HEK293 (cell line): ENCODE measurements around the gene STMN1.
A peak's percentile ranks its signal among the peaks of the same experiment; 100 is the strongest.

Experiments
- EGR2 ChIP-seq: fragments of 450-650 bp; formaldehyde crosslinking; IDR thresholded peaks from 2 replicates; pipeline ENCODE4 v1.5.1; 2016; ENCODE audit warnings: low read depth, missing biosample characterization, missing genetic modification characterization
- KLF16 ChIP-seq: fragments of 450-650 bp; formaldehyde crosslinking; IDR thresholded peaks from 2 replicates; pipeline ENCODE4 v1.5.1; 2017; ENCODE audit warnings: missing biosample characterization, missing genetic modification characterization
- OVOL3 ChIP-seq: fragments of 450-650 bp; formaldehyde crosslinking; IDR thresholded peaks from 2 replicates; pipeline ENCODE4 v1.5.1; 2016; ENCODE audit warnings: missing biosample characterization, missing genetic modification characterization
- PATZ1 ChIP-seq: fragments of 450-650 bp; formaldehyde crosslinking; IDR thresholded peaks from 2 replicates; pipeline ENCODE4 v1.5.1; 2016; ENCODE audit warnings: missing biosample characterization, missing genetic modification characterization
- REPIN1 ChIP-seq: fragments of 450-650 bp; formaldehyde crosslinking; IDR thresholded peaks from 2 replicates; pipeline ENCODE4 v1.5.1; 2017; ENCODE audit warnings: missing biosample characterization, missing genetic modification characterization, low read depth
- SCRT2 ChIP-seq: fragments of 450-650 bp; formaldehyde crosslinking; IDR thresholded peaks from 2 replicates; pipeline ENCODE4 v1.5.1; 2016; ENCODE audit warnings: missing biosample characterization, missing genetic modification characterization
- TRIM28 ChIP-seq: IDR thresholded peaks from 2 replicates; pipeline ENCODE4 v1.6.1; 2011; ENCODE audit warnings: low read length, control low read depth, borderline replicate concordance
- ZBTB49 ChIP-seq: fragments of 450-650 bp; formaldehyde crosslinking; IDR thresholded peaks from 2 replicates; pipeline ENCODE4 v1.5.1; 2016; ENCODE audit warnings: missing biosample characterization, missing genetic modification characterization, low read depth
- ZBTB8A ChIP-seq: fragments of 450-650 bp; formaldehyde crosslinking; IDR thresholded peaks from 2 replicates; pipeline ENCODE4 v1.5.1; 2016; ENCODE audit warnings: missing biosample characterization, missing genetic modification characterization
- ZNF114 ChIP-seq: fragments of 450-650 bp; formaldehyde crosslinking; IDR thresholded peaks from 2 replicates; pipeline ENCODE4 v1.5.0; 2017; ENCODE audit warnings: missing biosample characterization, missing genetic modification characterization
- ZNF121 ChIP-seq: fragments of 450-650 bp; formaldehyde crosslinking; IDR thresholded peaks from 2 replicates; pipeline ENCODE4 v1.5.1; 2016; ENCODE audit warnings: missing biosample characterization, missing genetic modification characterization
- ZNF133 ChIP-seq: fragments of 450-650 bp; formaldehyde crosslinking; IDR thresholded peaks from 2 replicates; pipeline ENCODE4 v1.5.1; 2016; ENCODE audit warnings: missing biosample characterization, missing genetic modification characterization
- ZNF146 ChIP-seq: fragments of 450-650 bp; formaldehyde crosslinking; IDR thresholded peaks from 2 replicates; pipeline ENCODE4 v1.5.1; 2016; ENCODE audit warnings: missing biosample characterization, missing genetic modification characterization
- ZNF19 ChIP-seq: fragments of 450-650 bp; formaldehyde crosslinking; IDR thresholded peaks from 2 replicates; pipeline ENCODE4; 2016; ENCODE audit warnings: missing biosample characterization, missing genetic modification characterization, low read depth
- ZNF24 ChIP-seq: fragments of 450-650 bp; formaldehyde crosslinking; IDR thresholded peaks from 2 replicates; pipeline ENCODE4 v1.5.1; 2016; ENCODE audit warnings: missing biosample characterization, missing genetic modification characterization
- ZNF266 ChIP-seq: fragments of 450-650 bp; formaldehyde crosslinking; IDR thresholded peaks from 2 replicates; pipeline ENCODE4 v1.5.1; 2016; ENCODE audit warnings: missing biosample characterization, missing genetic modification characterization, low read depth
- ZNF350 ChIP-seq: fragments of 450-650 bp; formaldehyde crosslinking; IDR thresholded peaks from 2 replicates; pipeline ENCODE4 v1.5.0; 2017; ENCODE audit warnings: missing biosample characterization, mild to moderate bottlenecking, missing genetic modification characterization
- ZNF354C ChIP-seq: fragments of 450-650 bp; formaldehyde crosslinking; IDR thresholded peaks from 2 replicates; pipeline ENCODE4 v1.5.1; 2016; ENCODE audit warnings: missing biosample characterization, missing genetic modification characterization, low read depth, borderline replicate concordance
- ZNF423 ChIP-seq: fragments of 450-650 bp; formaldehyde crosslinking; IDR thresholded peaks from 2 replicates; pipeline ENCODE4 v1.5.1; 2016; ENCODE audit warnings: missing biosample characterization, missing genetic modification characterization
- ZNF621 ChIP-seq: fragments of 450-650 bp; formaldehyde crosslinking; IDR thresholded peaks from 2 replicates; pipeline ENCODE4 v1.5.1; 2017; ENCODE audit warnings: missing biosample characterization, missing genetic modification characterization
- ZNF670 ChIP-seq: fragments of 450-650 bp; formaldehyde crosslinking; IDR thresholded peaks from 2 replicates; pipeline ENCODE4 v1.5.1; 2016; ENCODE audit warnings: missing biosample characterization, missing genetic modification characterization, low read depth
- ZNF76 ChIP-seq: fragments of 450-650 bp; formaldehyde crosslinking; IDR thresholded peaks from 2 replicates; pipeline ENCODE4; 2016; ENCODE audit warnings: low read depth, missing biosample characterization, missing genetic modification characterization, borderline replicate concordance
- ZSCAN18 ChIP-seq: fragments of 450-650 bp; formaldehyde crosslinking; IDR thresholded peaks from 2 replicates; pipeline ENCODE4 v1.5.1; 2016; ENCODE audit warnings: missing biosample characterization, missing genetic modification characterization
- ZXDB ChIP-seq: fragments of 450-650 bp; formaldehyde crosslinking; IDR thresholded peaks from 2 replicates; pipeline ENCODE4 v1.5.1; 2016; ENCODE audit warnings: missing biosample characterization, missing genetic modification characterization
- TF ChIP-seq, protein P1 (sequence below): fragments of 450-650 bp; formaldehyde crosslinking; IDR thresholded peaks from 2 replicates; pipeline ENCODE4 v1.5.1; 2016; ENCODE audit warnings: missing biosample characterization, missing genetic modification characterization
- TF ChIP-seq, protein P2 (sequence below): fragments of 450-650 bp; formaldehyde crosslinking; IDR thresholded peaks from 2 replicates; pipeline ENCODE4 v1.5.1; 2016; ENCODE audit warnings: missing biosample characterization, missing genetic modification characterization

Gene STMN1

GRCh38 chr1:25905680-25906643 is at the start of gene STMN1 (continued):
- TF ChIP-seq KLF16 (peak; percentile 94), ZNF24 (peak; percentile 56; the same call in 1 of the 2 replicates), EGR2 (tag by site-specific recombination) (peak; percentile 44), ZNF146 (tag by site-specific recombination) (0 out of 2 replicates have a peak, but pooled peaks have one; percentile 15), ZNF423 (peak; percentile 89), ZBTB49 (no peak), TRIM28 (no peak), ZXDB (peak; percentile 92), OVOL3 (tag by site-specific recombination) (peak; percentile 88), ZNF350 (no peak), ZNF114 (tag by site-specific recombination) (no peak), ZNF121 (tag by site-specific recombination) (no peak), ZNF19 (no peak), ZNF76 (tag by site-specific recombination) (peak; percentile 91), SCRT2 (tag by site-specific recombination) (no peak), ZNF670 (no peak), ZSCAN18 (tag by site-specific recombination) (0 out of 2 replicates have a peak, but pooled peaks have one; percentile 16), ZNF133 (tag by site-specific recombination) (no peak), ZNF354C (tag by site-specific recombination) (no peak), ZNF266 (no peak), REPIN1 (tag by site-specific recombination) (no peak), ZNF621 (no peak), ZBTB8A (tag by site-specific recombination) (peak; percentile 42), PATZ1 (tag by site-specific recombination) (peak; percentile 99)
- TF ChIP-seq, protein P1, sequence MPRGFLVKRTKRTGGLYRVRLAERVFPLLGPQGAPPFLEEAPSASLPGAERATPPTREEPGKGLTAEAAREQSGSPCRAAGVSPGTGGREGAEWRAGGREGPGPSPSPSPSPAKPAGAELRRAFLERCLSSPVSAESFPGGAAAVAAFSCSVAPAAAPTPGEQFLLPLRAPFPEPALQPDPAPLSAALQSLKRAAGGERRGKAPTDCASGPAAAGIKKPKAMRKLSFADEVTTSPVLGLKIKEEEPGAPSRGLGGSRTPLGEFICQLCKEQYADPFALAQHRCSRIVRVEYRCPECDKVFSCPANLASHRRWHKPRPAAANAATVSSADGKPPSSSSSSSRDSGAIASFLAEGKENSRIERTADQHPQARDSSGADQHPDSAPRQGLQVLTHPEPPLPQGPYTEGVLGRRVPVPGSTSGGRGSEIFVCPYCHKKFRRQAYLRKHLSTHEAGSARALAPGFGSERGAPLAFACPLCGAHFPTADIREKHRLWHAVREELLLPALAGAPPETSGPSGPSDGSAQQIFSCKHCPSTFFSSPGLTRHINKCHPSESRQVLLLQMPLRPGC (tag by site-specific recombination): 0 out of 2 replicates have a peak, but pooled peaks have one; percentile 14
- TF ChIP-seq, protein P2, sequence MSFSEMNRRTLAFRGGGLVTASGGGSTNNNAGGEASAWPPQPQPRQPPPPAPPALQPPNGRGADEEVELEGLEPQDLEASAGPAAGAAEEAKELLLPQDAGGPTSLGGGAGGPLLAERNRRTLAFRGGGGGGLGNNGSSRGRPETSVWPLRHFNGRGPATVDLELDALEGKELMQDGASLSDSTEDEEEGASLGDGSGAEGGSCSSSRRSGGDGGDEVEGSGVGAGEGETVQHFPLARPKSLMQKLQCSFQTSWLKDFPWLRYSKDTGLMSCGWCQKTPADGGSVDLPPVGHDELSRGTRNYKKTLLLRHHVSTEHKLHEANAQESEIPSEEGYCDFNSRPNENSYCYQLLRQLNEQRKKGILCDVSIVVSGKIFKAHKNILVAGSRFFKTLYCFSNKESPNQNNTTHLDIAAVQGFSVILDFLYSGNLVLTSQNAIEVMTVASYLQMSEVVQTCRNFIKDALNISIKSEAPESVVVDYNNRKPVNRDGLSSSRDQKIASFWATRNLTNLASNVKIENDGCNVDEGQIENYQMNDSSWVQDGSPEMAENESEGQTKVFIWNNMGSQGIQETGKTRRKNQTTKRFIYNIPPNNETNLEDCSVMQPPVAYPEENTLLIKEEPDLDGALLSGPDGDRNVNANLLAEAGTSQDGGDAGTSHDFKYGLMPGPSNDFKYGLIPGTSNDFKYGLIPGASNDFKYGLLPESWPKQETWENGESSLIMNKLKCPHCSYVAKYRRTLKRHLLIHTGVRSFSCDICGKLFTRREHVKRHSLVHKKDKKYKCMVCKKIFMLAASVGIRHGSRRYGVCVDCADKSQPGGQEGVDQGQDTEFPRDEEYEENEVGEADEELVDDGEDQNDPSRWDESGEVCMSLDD (tag by site-specific recombination): peak; percentile 96
